GM12891 (cell line): ENCODE results near the gene NUDT21.

Source experiments
- PAX5 ChIP-seq: IDR thresholded peaks from 2 replicates; pipeline ENCODE4 v1.6.1; 2011; ENCODE audit warnings: low read length, moderate library complexity, mild to moderate bottlenecking; ENCODE audit not compliant: insufficient read depth, severe bottlenecking
- POLR2A ChIP-seq: IDR thresholded peaks from 2 replicates; pipeline ENCODE4 v1.6.1; 2011; ENCODE audit warnings: low read depth, low read length, control low read depth
- POLR2AphosphoS5 ChIP-seq: IDR thresholded peaks from 2 replicates; pipeline ENCODE4 v1.6.1; 2011; ENCODE audit warnings: low read depth, low read length, control low read depth
- POU2F2 ChIP-seq: IDR thresholded peaks from 2 replicates; pipeline ENCODE4 v1.6.1; 2011; ENCODE audit warnings: low read depth, mild to moderate bottlenecking, control low read depth, low read length, moderate library complexity
- SPI1 ChIP-seq: IDR thresholded peaks from 2 replicates; pipeline ENCODE4 v1.6.1; 2011; ENCODE audit warnings: low read depth, low read length, control low read depth
- TAF1 ChIP-seq: IDR thresholded peaks from 2 replicates; pipeline ENCODE4 v1.6.1; 2011; ENCODE audit warnings: low read depth, low read length, control low read depth

DNA sequence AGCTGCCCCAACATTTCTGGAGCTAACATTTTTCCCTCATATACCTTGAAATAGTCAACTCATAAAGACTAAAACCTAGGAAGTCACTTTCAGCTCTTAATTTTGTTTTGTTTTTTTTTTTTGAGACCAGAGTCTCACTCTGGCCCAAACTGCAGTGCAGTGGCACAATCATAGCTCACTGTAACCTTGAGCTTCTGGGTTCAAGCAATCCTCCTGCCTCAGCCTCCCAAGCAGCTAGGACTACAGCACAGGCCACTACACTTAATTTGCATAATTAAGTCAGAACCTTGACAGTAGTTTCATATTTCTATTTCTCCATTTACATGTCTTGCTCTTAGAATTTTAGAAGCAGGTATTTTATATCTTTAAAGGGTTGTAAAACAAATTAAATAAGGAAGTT is 30.5 kb downstream of the NUDT21 start:
- TF ChIP-seq POLR2AphosphoS5 (no peak), POLR2A (no peak), TAF1 (no peak), SPI1 (no peak), POU2F2 (no peak), PAX5 (no peak)
